ENCODE data around the gene ADAMTS17. TPM values are rescaled to one million over a fixed set of nuclear protein-coding genes. Genes with fewer than 3 reads are reported as not detected.

The ADAMTS17 gene
- total and polyA plus RNA-seq, 4 donors: 0.28 to 46.9 (median 9.1) TPM

DNA sequence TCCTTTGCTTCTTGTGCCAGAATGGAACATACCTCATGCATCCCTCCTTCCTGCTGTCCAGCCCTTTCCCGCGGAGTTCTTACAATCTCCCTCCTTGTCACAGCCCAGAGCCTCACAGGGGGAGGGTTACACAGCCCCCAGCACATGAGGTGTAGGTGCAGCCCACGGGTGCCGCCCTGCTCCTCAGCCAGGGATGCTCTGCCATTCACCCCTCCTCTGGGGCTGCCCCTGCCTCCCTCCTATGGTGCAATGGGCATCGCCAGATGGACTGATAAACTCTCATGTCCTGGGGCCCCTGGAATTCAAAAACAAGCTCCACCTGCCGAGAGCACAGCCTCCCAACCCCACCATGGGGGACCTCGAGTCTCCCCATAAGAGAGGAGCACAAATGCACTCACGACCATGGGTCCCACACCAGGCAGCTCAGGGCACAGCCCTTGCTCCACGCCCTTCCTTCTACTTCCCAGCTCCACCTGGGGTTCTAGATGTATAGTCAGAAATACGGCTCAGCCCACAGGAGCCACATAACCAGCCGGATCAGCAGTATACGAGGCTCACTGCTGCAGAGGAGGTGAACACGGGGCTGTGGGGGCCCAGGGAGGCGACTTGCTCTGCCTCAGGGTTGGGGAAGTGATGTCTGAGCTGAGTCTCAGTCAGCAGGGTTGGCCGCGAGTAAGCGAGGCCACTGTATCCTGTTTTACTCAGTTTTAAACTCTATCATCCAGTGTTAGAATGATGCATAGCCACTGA is 338.8 kb downstream of the ADAMTS17 start:
- WGBS: 89% methylated on average over 17 of the region's 17 CpGs

More for the DNA sequence above, 338.8 kb downstream of the ADAMTS17 start:
- Histone ChIP-seq H3K4me3 (ENCODE audit: low read depth in 1 of 3, low read length in 3 of 3) (no peak overlapping the region), H3K9ac (ENCODE audit: low read depth in 1 of 2, low read length in 2 of 2) (no peak overlapping the region), H3K27ac (ENCODE audit: low read depth in 1 of 2, low read length in 2 of 2) (no peak overlapping the region), H3K4me1 (ENCODE audit: control insufficient read depth in 4 of 4, insufficient read depth in 4 of 4, low read length in 3 of 4) (no peaks in the 10 kb centered on the region), H3K9me3 (ENCODE audit: control insufficient read depth in 4 of 4, low read length in 3 of 4) (no peaks in the 10 kb centered on the region), H3K36me3 (ENCODE audit: control insufficient read depth in 4 of 4, insufficient read depth in 3 of 4, low read depth in 1 of 4, low read length in 3 of 4) (no peaks in the 10 kb centered on the region), H3K27me3 (ENCODE audit: control insufficient read depth in 4 of 4, insufficient read depth in 4 of 4, low read length in 3 of 4) (no peaks in the 10 kb centered on the region)
- TF ChIP-seq TAF1 (conservative IDR thresholded peaks at IDR 0.05) (no peak), NR2F2 (IDR thresholded peaks at IDR 0.05) (no peak), FOXA1 (IDR thresholded peaks at IDR 0.05) (no peak), YY1 (IDR thresholded peaks at IDR 0.05) (no peak), ZBTB33 (IDR thresholded peaks at IDR 0.05) (no peak), RXRA (IDR thresholded peaks at IDR 0.05) (no peak), MAX (IDR thresholded peaks at IDR 0.05) (no peak), RAD21 (IDR thresholded peaks at IDR 0.05) (no peak), HNF4A (conservative IDR thresholded peaks at IDR 0.05) (no peak), REST (IDR thresholded peaks at IDR 0.05) (no peak), SP1 (IDR thresholded peaks at IDR 0.05) (no peak), EGR1 (IDR thresholded peaks at IDR 0.05; ENCODE audit: low read depth in 2 of 2) (no peak), HNF4G (IDR thresholded peaks at IDR 0.05) (no peak), FOXA2 (IDR thresholded peaks at IDR 0.05) (no peak), JUND (IDR thresholded peaks at IDR 0.05) (no peak)
- TF ChIP-seq, protein P1, sequence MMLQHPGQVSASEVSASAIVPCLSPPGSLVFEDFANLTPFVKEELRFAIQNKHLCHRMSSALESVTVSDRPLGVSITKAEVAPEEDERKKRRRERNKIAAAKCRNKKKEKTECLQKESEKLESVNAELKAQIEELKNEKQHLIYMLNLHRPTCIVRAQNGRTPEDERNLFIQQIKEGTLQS (IDR thresholded peaks at IDR 0.05): no peak
- DNase-seq (ENCODE audit: low spot score): no peak
